Colon (tissue), 2 donors: ENCODE results near the gene TDG.
A peak's percentile ranks its signal among the peaks of the same experiment; 100 is the strongest.

Source experiments
- FAIRE-seq: peaks from 2 replicates; lab custom pipeline; 2012; peaks lifted over from hg19 to GRCh38; lab: Jason Lieb, UNC
- donor health status: control.
- donor health status: control.

TDG gene

DNA sequence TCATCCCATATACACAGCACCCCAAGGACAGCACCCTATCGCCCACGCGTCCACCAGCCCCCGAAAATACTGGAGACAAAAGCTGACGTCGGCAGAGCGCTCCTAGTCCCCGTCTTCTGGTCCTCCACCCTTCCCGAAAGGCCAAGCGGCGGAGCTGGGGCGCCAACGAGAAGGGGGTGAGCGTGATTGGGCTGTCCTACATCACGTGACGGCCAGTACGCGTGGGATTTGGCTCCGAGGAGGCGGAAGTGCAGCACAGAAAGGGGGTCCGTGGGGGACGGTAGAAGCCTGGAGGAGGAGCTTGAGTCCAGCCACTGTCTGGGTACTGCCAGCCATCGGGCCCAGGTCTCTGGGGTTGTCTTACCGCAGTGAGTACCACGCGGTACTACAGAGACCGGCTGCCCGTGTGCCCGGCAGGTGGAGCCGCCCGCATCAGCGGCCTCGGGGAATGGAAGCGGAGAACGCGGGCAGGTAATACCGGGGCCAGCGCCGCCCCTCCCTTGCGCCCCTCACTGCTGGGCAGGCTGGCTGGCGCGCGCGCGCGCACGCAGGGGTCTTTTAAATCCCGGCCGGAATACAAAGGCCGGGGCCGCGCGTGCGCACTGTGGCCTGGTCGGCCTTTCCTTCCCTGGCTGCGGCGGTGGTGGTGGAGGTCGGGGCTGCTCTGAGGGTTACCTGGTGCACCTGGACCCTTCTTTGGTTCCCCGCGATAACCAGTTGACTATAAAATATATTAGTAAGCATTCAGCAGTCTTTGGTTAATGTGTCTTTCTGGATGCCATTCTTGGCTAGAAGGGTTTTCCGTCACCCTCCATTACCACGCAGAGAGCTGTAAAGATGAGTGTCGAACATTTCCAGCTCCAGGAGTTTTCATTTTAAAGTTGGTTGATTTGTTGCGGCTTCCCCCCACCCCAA lies at the start of gene TDG:
TDG (plus strand) TSS at position 283 of the 915 bp plus-strand sequence; CDS start at position 449, 166 bp downstream.
- FAIRE-seq: no peak

DNA sequence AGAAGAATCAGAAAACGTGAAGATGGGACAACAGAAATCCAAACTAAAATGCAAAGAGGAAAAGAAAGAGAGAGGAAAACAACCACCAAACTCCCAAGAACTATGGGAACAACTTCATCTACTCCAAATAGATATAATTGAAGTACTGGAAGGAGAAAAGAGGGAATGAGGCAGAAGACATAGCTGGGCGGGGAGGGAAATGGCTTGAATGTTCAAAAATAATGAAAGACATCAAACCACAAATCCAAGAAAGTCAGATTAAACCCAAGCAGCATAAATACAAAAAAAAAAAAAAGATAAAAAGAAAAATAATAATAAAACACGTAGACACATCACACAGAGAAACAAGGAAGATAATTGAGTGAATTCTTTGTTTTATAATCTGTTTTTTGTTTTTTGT lies 47.8 kb upstream of the TDG start:
- no peak for FAIRE-seq

DNA sequence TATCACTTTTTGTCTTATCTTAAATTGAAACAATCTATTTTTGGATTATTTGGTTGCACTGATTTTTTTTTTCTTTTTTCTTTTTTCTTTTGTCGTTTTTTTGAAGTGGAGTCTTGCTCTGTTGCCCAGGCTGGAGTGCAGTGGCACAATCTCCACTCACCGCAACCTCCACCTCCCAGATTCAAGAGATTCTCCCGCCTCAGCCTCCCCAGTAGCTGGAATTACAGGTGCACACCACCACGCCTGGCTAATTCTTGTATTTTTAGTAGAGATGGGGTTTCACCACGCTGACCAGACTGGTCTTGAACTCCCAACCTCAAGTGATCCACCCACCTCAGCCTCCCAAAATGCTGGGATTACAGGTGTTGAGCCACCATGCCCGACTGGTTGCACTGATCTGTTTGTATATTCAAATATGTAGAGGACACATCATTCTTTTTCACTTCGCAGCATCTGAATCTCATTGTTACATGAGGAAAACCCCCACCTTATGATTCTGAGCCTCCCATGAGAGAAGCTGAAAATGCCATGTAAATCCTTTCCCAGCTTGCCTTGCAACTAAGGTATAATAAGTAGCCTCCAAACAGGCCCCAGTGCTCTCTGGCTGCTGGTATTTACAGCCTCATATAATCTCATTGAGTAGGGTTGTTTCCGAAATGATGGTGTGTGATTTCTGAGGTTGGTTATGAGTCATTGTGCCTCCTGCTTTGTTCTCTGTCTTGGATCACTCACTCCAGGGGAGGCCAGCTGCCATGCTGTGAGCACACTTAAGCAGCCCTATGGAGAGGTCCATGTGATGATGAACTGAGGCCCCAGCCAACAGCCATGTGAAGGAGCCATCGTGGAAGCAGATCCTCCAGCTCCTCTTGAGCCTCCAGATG lies 40.7 kb upstream of the TDG start:
- FAIRE-seq: no peak

DNA sequence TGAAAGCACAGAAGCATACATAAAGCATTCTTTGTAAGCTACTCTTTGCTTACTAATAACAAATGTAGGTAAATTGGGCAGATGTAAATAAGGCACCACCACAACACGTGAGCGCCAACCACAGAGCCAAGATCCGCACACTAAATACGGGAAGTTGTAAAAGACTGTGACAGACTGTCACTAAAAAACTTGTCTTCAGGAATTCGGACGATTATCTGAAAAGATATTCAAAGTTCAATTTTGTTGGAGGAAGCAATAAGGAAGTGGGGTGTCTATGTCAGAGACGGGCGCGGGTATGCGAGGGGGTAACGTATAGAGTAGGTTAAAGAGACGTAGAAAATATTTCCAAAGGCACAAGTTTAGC lies 37.0 kb upstream of the TDG start:
- FAIRE-seq: no peak

DNA sequence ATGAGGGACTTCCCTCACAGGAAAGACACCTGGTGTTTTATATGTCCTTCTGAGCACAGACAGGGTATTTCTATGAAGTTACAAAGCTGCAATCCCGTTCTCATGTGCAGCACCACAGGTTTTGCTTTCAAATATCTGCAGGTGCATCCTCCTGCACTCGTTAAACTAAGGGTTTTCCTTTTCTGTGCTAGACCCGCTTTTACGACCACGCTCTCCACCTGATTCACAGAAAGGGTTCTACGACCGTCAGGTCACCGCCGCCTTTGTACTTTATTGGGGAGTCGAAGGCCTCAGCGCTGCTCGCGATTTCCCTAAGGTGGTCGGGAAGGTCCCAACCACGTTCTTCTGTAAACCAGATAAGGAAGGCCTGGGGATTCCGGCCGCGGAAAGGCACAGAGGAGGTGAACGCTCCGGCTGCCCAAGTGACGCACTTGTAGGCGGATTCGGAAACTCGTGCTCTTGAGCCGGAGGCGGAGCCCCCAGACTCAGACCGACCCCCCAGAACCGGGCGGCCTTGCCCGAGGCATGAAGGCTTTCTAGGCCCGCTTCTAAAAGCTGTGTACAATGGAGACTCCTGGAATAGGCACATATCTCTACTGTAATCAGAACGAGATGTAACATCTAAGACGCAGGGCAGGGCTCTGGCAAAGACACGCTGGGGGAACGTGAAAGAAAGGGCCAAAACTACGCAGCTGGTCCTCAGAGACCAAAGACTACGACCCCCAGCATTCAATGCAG lies 36.5 kb upstream of the TDG start:
- FAIRE-seq: no peak

DNA sequence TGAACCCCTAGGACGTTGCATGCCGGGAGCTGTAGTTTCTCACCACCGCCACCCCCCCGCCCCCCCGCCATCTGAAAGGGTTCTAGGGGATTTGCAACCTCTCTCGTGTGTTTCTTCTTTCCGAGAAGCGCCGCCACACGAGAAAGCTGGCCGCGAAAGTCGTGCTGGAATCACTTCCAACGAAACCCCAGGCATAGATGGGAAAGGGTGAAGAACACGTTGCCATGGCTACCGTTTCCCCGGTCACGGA lies 36.0 kb upstream of the TDG start:
- no peak for FAIRE-seq

DNA sequence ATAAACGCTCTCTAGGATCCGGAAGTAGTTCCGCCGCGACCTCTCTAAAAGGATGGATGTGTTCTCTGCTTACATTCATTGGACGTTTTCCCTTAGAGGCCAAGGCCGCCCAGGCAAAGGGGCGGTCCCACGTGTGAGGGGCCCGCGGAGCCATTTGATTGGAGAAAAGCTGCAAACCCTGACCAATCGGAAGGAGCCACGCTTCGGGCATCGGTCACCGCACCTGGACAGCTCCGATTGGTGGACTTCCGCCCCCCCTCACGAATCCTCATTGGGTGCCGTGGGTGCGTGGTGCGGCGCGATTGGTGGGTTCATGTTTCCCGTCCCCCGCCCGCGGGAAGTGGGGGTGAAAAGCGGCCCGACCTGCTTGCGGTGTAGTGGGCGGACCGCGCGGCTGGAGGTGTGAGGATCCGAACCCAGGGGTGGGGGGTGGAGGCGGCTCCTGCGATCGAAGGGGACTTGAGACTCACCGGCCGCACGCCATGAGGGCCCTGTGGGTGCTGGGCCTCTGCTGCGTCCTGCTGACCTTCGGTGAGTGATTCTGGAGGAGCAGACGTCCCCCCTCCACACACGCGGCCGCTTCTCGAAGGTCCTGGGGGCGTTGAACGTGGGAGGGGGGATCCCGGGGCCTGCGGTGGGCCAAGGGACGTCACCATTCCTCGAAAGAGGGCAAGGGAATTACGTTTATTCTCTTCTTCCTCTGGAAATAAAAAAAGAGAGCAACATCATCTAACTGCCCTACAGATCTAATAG lies 35.5 kb upstream of the TDG start, which contains the start of gene HSP90B1:
HSP90B1 (plus strand) TSS at position 377 of the 753 bp plus-strand sequence; CDS start at position 483, 106 bp downstream.
- FAIRE-seq: peak; percentile 82

DNA sequence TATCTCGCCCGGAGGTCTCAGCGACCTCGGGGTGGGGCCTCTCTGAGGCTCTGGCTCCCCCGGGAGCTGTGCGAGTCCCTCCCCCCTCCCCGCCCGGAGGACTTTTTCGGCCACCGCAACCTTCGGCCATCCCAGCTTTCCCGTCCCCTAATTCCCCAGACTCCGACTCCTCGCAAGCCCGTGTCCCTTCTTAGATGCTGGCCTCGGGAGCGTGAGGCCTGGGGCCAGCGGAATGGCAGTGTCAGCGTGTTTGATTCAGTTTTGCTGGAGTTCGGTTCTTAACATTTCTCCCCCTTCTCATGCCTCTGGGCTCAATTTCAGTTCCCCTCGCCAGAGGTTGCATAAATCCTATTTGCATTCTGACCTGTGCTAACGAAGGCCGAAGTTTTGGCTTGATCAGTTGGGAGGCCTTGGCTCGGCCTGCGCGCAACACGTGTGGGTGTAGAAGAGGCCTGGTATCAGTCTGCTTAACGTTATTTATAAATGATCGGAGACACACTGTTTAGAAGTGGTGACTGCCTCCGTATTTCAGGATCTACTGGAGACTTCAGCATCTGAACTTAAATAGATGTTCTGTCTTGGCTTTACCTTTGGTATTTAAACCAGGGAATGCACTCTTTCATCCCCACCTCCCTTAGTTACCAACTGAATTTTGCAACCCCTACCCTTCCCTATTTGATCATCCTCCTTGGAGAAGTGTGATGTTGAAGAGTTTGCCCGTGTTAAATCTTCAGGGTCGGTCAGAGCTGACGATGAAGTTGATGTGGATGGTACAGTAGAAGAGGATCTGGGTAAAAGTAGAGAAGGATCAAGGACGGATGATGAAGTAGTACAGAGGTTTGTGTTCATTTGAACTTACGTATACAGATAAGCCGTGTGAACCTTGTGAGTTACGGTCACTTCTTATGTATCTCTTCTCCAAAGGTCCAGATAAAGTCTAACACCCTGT lies 34.6 kb upstream of the TDG start:
- FAIRE-seq: no peak

DNA sequence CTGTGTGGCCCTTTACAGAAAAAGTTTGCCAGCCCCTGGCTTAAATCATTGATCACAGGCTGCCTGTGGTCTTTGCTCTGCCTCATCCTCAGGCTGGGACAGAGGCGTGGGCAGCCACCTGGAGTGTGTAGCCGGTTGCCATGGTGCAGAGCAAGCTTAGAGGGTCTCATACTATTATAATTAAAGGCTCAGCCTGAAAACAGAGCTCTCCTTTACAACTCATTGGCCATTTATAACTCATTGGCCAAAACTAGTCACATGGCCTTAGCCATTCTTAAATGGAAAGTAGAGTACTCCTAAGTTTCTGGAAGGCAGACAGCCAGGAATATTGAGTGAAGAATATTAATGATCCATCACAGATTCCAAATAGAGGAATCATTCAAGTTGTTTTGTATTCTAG lies 32.4 kb upstream of the TDG start:
- no peak for FAIRE-seq

DNA sequence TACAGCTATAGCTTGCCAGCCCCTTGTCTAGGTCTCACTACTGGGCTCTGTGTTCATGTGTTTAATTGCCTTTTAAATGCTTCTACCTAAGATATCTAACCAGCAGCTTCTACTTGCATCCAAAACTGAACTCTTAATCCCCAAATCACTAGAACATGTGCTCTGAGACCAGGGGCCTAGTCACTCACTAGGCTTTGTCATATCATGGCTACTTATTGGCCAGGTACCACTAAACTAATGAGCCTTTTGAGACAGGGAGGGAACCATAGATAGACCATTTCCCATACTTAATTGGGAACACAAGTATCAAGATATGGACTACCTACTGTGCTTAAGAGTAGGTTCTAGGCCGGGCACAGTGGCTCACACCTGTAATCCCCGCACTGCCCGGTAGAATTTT lies 29.0 kb upstream of the TDG start:
- FAIRE-seq: no peak

DNA sequence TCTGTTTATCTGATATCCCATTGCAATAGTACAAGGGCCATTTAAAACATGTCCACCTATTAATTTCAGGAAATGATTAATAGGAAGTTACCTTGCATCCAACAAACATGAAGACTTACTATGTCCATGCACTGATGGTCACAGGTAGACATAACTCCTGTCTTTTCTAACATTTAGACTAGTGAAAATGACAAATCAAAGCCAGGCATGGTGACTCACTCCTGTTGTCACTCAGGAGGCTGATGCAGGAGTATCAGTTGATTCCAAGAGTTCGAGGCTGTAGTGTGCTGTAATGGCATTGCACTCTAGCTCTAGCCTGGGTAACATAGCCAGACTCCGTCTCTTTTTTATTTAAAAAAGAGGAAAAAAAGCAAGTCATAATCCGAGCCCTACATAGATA lies 20.7 kb upstream of the TDG start:
- no peak for FAIRE-seq

DNA sequence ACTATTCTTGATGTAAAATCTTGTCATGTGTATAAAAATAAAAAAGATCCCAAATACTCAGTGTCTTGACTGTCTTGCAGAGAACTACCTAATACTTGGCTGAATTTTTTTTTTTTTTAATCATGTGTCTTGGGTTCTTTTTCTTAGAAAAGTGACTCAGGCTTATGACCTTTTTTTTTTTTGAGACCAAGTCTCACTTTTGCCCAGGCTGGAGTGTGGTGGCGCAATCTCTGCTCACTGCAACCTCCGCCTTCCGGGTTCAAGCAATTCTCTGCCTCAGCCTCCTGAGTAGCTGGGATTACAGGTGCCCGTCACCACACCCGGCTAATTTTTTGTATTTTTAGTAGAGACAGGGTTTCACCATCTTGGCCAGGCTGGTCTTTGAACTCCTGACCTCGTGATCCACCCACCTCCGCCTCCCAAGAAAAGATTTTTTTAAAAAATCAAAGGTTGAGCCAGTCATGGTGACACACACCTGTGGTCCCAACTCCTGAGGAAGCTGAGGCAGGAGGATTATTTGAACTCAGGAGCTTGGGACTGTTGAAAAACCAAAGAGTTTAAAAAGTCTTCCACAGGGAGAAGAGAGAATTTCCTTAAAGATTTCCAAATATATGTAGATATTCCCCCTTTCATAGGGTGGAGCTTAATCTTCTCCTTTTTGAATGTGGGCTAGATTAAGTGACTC lies 17.7 kb upstream of the TDG start:
- FAIRE-seq: no peak

DNA sequence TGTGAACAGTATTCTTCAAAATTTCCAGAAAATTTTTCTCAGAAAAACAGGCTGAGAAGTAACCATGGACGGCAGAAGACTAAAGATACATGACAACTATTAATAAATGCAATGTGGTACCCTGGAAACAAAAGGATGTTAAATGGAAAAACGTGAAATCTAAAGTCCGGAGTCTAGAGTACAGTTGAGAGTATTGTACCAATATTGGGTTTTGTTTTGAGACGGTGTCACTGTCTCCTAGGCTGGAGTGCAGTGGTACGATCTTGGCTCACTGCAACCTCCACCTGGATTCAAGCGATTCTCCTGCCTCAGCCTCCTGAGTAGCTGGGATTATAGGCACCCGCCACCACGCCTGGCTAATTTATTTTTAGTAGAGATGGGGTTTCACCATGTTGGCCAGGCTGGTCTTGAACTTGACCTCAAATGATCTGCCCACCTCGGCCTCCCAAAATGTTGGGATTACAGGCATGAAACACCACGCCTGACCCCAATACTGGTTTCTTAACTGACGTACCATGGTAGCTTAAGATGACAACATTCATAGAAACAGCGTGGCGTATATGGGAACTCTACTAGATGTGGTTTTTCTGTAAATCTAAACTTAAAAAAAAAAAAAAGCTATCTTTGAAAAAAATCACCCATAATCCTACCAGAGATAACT lies 16.8 kb upstream of the TDG start:
- FAIRE-seq: no peak

DNA sequence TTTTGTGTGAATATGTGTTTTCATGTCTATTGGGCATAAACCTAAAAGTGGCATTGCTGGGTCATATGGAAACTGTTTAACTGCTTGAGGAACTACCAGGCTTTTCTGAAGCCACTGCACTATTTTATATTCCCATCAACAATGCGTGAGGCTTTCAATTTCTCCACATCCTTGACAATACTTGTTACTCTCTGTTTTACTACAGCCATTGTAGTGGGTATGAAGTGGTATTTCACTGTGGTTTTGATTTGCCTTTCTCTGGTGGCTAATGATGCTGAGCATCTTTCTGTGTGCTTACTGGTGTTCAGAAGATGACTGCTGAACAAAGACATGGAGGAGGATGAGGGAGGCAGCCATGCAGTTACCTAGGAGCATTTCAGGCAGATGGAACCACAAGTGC lies 13.2 kb upstream of the TDG start:
- FAIRE-seq: no peak

DNA sequence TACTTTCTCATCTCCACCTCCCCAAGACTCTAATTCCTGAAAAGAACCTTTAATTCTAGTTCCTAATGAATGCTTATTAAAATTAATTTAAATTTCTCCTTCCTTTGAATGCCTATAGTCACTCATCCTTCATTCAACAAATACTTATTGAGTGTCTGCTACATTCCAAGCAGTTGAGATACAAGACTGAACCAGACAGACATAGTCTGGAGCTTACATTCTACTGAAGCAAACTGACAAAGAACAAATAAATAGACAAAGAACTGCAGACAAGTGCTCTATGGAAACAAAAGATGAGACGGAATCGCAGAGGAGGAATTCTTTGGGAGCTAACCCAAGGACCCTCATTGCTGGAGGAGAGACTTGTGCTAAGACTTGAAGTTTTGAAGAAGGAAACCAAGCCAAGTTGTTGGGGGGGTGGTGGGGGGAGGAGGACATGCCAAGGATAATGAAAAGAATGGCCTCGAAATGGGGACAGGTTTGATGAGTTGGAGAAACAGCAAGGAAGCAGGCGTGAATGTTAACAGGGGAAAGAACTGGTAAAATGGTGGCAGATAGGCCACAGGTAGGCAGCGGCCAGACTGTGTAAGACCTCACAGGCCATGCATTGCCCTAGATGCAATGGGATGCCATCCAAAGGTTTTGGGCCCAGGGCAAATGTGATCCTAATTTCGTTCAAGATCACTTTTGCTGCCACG lies 9.7 kb upstream of the TDG start:
- FAIRE-seq: no peak

DNA sequence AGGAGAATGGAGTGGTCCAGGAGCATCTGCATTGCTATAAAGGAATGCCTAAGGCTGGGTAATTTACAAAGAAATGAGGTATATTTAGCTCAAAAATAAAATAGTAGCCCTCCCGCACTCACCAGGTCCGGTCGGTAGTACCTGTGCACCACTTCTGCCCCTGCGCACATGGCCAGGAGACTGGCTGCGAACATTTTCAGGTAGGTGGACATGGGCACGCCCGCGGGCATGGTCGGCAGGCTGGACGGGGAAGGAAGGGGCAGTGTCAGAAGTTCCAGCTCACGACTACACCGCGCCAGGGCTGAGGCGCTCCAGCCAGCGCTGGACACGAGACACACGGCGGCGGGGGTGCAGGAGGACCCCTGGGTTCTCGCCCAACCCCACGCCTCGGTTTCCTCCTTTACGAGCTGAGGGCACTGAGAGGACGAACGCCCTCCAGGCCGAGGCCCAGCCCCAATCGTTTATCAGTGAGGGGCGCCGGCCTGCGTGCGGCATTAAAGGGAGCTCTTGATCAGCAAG lies 9.1 kb upstream of the TDG start:
- no peak for FAIRE-seq

DNA sequence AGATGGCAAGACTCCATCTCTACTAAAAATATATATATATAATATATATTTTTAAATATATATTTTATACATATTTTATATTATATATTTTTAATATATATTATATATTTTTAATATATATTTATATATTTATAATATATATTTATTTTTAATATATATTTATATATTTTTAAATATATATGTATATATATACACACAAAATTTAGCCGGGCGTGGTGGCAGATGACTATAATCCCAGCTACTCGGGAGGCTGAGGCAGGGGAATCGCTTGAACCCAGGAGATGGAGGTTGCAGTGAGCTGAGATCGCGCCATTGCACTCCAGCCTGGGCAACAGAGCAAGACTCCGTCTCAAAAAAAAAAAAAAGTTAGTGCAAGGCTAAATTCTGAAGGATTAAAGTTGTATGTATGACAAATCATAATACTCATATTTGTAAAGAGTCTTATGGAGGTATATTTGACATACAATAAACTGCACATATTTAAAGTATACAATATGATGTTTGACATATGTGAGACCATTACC lies 7.7 kb upstream of the TDG start:
- no peak for FAIRE-seq

DNA sequence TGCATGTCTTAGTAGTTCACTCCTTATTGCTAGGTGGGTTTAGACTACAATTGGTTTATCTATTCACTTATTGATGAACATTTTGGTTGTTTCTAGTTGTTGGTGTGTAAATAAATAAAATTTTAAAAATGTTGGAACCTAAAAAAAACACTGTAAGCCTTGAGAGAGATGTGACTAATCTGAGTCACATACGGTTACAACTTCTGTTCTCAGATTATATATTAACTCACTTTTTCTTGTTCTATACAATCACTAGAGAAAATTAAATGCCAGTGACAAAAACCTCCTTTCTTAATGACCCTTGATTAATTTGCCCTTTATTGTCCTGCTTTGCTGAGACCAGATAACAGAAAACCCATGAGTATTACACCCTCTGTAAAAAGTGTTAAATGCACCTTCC lies 7.1 kb upstream of the TDG start:
- FAIRE-seq: no peak
